NT2/D1 (cell line): ENCODE measurements around the gene LRRC4B.

ENCODE experiments used
- SUZ12 ChIP-seq: IDR thresholded peaks from 2 replicates; pipeline ENCODE4 v1.6.1; 2011; ENCODE audit not compliant: insufficient read length, insufficient read depth; ENCODE audit errors: extremely low read depth
- YY1 ChIP-seq: IDR thresholded peaks from 2 replicates; pipeline ENCODE4 v1.6.1; 2011; ENCODE audit not compliant: insufficient read length, insufficient read depth

DNA sequence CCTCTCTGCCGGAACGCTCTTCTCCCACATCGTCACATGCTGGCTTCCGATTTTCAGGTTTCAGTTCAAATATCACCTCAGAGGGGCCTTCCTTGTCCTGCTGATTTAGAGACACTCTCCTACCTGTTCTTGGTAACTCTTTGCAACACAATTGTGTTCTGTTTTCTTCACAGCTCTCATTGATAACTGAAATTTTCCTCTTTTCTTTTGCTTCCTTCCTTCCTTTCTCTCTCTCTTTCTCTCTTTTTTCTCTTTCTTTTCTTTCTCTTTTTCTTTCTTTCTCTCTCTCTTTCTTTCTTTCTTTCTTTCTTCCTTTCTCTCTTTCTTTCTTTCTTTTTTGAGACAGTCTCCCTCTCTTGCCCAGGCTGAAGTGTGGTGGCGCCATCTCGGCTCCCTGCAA lies 12.0 kb upstream of the LRRC4B start:
- TF ChIP-seq SUZ12 (no peak), YY1 (no peak)
